NT2/D1 (cell line): Measurements from ENCODE around the gene PNKD.

Experiments
- DNase-seq: peaks from one replicate; pipeline ENCODE4 v3.0.0-alpha.2; 2011; ENCODE audit warnings: low read depth, low spot score
- H3K27me3 ChIP-seq: 2 replicates; pipeline ENCODE4 v1.6.0; 2011; ENCODE audit warnings: mild to moderate bottlenecking; ENCODE audit not compliant: insufficient read length, insufficient read depth
- H3K36me3 ChIP-seq: 2 replicates; pipeline ENCODE4 v1.6.1; 2011; ENCODE audit warnings: mild to moderate bottlenecking, low read length, mixed read lengths; ENCODE audit not compliant: insufficient read depth, insufficient read length
- H3K4me1 ChIP-seq: 2 replicates; pipeline ENCODE4 v1.5.1; 2011; ENCODE audit not compliant: insufficient read depth, insufficient read length
- H3K4me3 ChIP-seq: 2 replicates; pipeline ENCODE4 v1.5.1; 2011; ENCODE audit warnings: low read depth; ENCODE audit not compliant: insufficient read length
- H3K9ac ChIP-seq: 2 replicates; pipeline ENCODE4 v1.6.0; 2011; ENCODE audit warnings: low read depth; ENCODE audit not compliant: insufficient read length
- H3K9me3 ChIP-seq: 2 replicates; pipeline ENCODE4 v1.5.1; 2011; ENCODE audit warnings: mild to moderate bottlenecking, low read length; ENCODE audit not compliant: insufficient read depth
- SUZ12 ChIP-seq: IDR thresholded peaks from 2 replicates; pipeline ENCODE4 v1.6.1; 2011; ENCODE audit not compliant: insufficient read length, insufficient read depth; ENCODE audit errors: extremely low read depth
- YY1 ChIP-seq: IDR thresholded peaks from 2 replicates; pipeline ENCODE4 v1.6.1; 2011; ENCODE audit not compliant: insufficient read length, insufficient read depth
- ZNF274 ChIP-seq: IDR thresholded peaks from 2 replicates; pipeline ENCODE4 v1.6.1; 2011; ENCODE audit warnings: mild to moderate bottlenecking, low read depth, low read length

PNKD gene

GRCh38 chr2:218229239-218229638, 41.1 kb upstream of the PNKD start:
- no peak for DNase-seq
- H3K36me3 ChIP-seq, result peaks cover 83% of the 10 kb centered on the region
- H3K9ac ChIP-seq, result no peak overlapping the region

GRCh38 chr2:218229851-218230250, 40.5 kb upstream of the PNKD start:
- Histone ChIP-seq H3K9ac (no peak overlapping the region), H3K4me3 (no peak overlapping the region), H3K9me3 (no peaks in the 10 kb centered on the region), H3K4me1 (no peaks in the 10 kb centered on the region), H3K27me3 (no peaks in the 10 kb centered on the region), H3K36me3 (peaks cover 83% of the 10 kb centered on the region)
- no peak for TF ChIP-seq ZNF274
- TF ChIP-seq SUZ12, result no peak
- TF ChIP-seq YY1, result no peak
- DNase-seq, result no peak

More at GRCh38 chr2:218229239-218229638, 41.1 kb upstream of the PNKD start:
- no peaks in the 10 kb centered on the region for H3K27me3 ChIP-seq
- no peak overlapping the region for H3K4me3 ChIP-seq
- no peaks in the 10 kb centered on the region for H3K4me1 ChIP-seq
- TF ChIP-seq SUZ12 (no peak), YY1 (no peak), ZNF274 (no peak)
- H3K9me3 ChIP-seq, result no peaks in the 10 kb centered on the region

- Histone ChIP-seq H3K27me3 (no peaks in the 10 kb centered on the region), H3K4me3 (no peak overlapping the region), H3K9me3 (no peaks in the 10 kb centered on the region), H3K9ac (no peak overlapping the region), H3K36me3 (peaks cover 82% of the 10 kb centered on the region), H3K4me1 (no peaks in the 10 kb centered on the region)
- no peak for DNase-seq
- no peak for TF ChIP-seq ZNF274
- no peak for TF ChIP-seq SUZ12
- TF ChIP-seq YY1, result no peak
Measured at GRCh38 chr2:218230882-218231281, 39.4 kb upstream of the PNKD start.

- Histone ChIP-seq H3K4me3 (no peak overlapping the region), H3K9me3 (no peaks in the 10 kb centered on the region), H3K27me3 (no peaks in the 10 kb centered on the region), H3K36me3 (peaks cover 88% of the 10 kb centered on the region), H3K4me1 (no peaks in the 10 kb centered on the region), H3K9ac (no peak overlapping the region)
- no peak for DNase-seq
- TF ChIP-seq SUZ12, result no peak
- TF ChIP-seq ZNF274, result no peak
- TF ChIP-seq YY1, result no peak
Measured at GRCh38 chr2:218233543-218233942, 36.8 kb upstream of the PNKD start.

- Histone ChIP-seq H3K9ac (no peak overlapping the region), H3K4me3 (no peak overlapping the region), H3K36me3 (peaks cover 92% of the 10 kb centered on the region), H3K9me3 (no peaks in the 10 kb centered on the region), H3K4me1 (no peaks in the 10 kb centered on the region), H3K27me3 (no peaks in the 10 kb centered on the region)
- no peak for DNase-seq
- TF ChIP-seq YY1, result no peak
- TF ChIP-seq SUZ12, result no peak
- TF ChIP-seq ZNF274, result no peak
Measured at GRCh38 chr2:218234521-218234920, 35.8 kb upstream of the PNKD start.

GRCh38 chr2:218235017-218235416, 35.3 kb upstream of the PNKD start:
- Histone ChIP-seq H3K4me3 (no peak overlapping the region), H3K9ac (no peak overlapping the region), H3K27me3 (no peaks in the 10 kb centered on the region), H3K9me3 (no peaks in the 10 kb centered on the region), H3K4me1 (no peaks in the 10 kb centered on the region), H3K36me3 (peaks cover 87% of the 10 kb centered on the region)
- no peak for DNase-seq
- TF ChIP-seq ZNF274, result no peak

- Histone ChIP-seq H3K27me3 (no peaks in the 10 kb centered on the region), H3K4me3 (no peak overlapping the region), H3K9me3 (no peaks in the 10 kb centered on the region), H3K4me1 (no peaks in the 10 kb centered on the region), H3K36me3 (peaks cover 86% of the 10 kb centered on the region), H3K9ac (no peak overlapping the region)
- no peak for TF ChIP-seq ZNF274
- no peak for TF ChIP-seq YY1
- no peak for TF ChIP-seq SUZ12
- DNase-seq, result no peak
Measured at GRCh38 chr2:218236829-218237228, 33.5 kb upstream of the PNKD start.

GRCh38 chr2:218238887-218239286, 31.4 kb upstream of the PNKD start:
- H3K9ac ChIP-seq, result no peak overlapping the region
- DNase-seq, result no peak
- no peaks in the 10 kb centered on the region for H3K4me1 ChIP-seq
- H3K27me3 ChIP-seq, result no peaks in the 10 kb centered on the region
- H3K36me3 ChIP-seq, result peaks cover 88% of the 10 kb centered on the region
- TF ChIP-seq ZNF274, result no peak
- TF ChIP-seq SUZ12, result no peak
- no peak for TF ChIP-seq YY1
- H3K4me3 ChIP-seq, result no peak overlapping the region
- no peaks in the 10 kb centered on the region for H3K9me3 ChIP-seq
